IMR-90 (cell line): Measurements from ENCODE around the gene POR.

Experiments
- BHLHE40 ChIP-seq: fragments of 150-350 bp; IDR thresholded peaks from 2 replicates; pipeline ENCODE4 v1.6.1; 2016; ENCODE audit warnings: mild to moderate bottlenecking, low read depth, low read length
- CEBPB ChIP-seq: IDR thresholded peaks from 2 replicates; pipeline ENCODE4 v1.6.1; 2012; ENCODE audit warnings: low read depth, low read length, improper control_type of control experiment
- MAFK ChIP-seq: IDR thresholded peaks from 2 replicates; pipeline ENCODE4 v1.6.1; 2012; ENCODE audit warnings: low read depth, low read length, improper control_type of control experiment
- MXI1 ChIP-seq: IDR thresholded peaks from 2 replicates; pipeline ENCODE4 v1.6.1; 2012; ENCODE audit warnings: low read depth, mild to moderate bottlenecking, low read length, moderate library complexity, borderline replicate concordance
- POLR2A ChIP-seq: IDR thresholded peaks from 2 replicates; pipeline ENCODE4 v1.6.1; 2012; ENCODE audit warnings: mild to moderate bottlenecking, low read depth, low read length
- RAD21 ChIP-seq: IDR thresholded peaks from 2 replicates; pipeline ENCODE4 v1.6.1; 2012; ENCODE audit warnings: low read length, improper control_type of control experiment
- RFX5 ChIP-seq: IDR thresholded peaks from 2 replicates; pipeline ENCODE4 v1.8.0; 2012; ENCODE audit warnings: low read depth, mild to moderate bottlenecking, low read length, moderate library complexity
- SMC3 ChIP-seq: fragments of 150-350 bp; IDR thresholded peaks from 2 replicates; pipeline ENCODE4 v1.6.1; 2016; ENCODE audit warnings: low read depth, mild to moderate bottlenecking, antibody characterized with exemption, low read length, moderate library complexity
- TF ChIP-seq, protein P1 (sequence below): conservative IDR thresholded peaks from 2 replicates; pipeline ENCODE4 v1.5.1; 2012; ENCODE audit warnings: mild to moderate bottlenecking, low read depth, low read length, improper control_type of control experiment
- TF ChIP-seq, protein P2 (sequence below): fragments of 150-350 bp; IDR thresholded peaks from 2 replicates; pipeline ENCODE4 v1.6.1; 2017; ENCODE audit warnings: mild to moderate bottlenecking, antibody characterized with exemption, low read length, low read depth
- TF ChIP-seq, protein P3 (sequence below): fragments of 150-350 bp; IDR thresholded peaks from 2 replicates; pipeline ENCODE4 v1.6.1; 2016; ENCODE audit warnings: low read depth, mild to moderate bottlenecking, low read length, moderate library complexity, borderline replicate concordance

DNA sequence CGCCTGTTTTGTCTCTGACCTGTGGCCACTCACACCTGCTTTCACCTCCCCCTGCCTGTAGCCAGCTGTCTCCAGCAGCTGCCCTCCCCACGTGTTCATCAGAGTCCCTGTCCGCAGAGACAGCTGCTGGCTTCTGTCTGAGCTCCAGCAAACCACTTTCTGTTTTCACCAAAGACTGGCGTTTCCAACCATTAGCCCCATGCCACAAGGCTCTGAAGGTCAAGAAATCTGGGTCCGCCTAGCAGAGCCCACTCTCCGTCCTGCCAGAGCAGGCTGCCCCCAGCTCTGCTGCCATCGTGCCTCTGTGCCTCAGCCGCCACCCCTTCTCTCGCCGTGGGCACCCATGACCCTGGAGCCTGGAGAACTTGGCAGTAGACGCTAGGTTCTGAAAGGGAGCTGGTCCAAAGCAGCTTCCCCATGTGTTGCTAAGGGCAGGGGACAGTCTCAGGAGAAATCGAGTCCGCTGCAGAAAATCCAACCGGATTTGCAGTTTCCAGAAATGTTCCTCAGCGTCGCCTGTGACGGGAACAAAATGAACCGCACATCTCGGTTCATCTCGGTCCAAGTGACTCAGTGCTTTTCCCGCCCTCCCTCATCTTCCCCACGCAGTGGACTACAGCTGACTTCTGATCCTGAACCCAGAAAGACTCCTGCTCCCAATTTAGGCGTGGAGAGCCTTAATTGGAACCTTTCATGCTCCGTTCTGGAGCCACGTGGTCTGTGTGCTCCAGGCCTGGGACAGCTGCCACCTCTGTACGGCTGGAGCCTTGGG, 51.4 kb downstream of the POR start:
- TF ChIP-seq, protein P1, sequence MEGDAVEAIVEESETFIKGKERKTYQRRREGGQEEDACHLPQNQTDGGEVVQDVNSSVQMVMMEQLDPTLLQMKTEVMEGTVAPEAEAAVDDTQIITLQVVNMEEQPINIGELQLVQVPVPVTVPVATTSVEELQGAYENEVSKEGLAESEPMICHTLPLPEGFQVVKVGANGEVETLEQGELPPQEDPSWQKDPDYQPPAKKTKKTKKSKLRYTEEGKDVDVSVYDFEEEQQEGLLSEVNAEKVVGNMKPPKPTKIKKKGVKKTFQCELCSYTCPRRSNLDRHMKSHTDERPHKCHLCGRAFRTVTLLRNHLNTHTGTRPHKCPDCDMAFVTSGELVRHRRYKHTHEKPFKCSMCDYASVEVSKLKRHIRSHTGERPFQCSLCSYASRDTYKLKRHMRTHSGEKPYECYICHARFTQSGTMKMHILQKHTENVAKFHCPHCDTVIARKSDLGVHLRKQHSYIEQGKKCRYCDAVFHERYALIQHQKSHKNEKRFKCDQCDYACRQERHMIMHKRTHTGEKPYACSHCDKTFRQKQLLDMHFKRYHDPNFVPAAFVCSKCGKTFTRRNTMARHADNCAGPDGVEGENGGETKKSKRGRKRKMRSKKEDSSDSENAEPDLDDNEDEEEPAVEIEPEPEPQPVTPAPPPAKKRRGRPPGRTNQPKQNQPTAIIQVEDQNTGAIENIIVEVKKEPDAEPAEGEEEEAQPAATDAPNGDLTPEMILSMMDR, result no peak
- TF ChIP-seq BHLHE40 (no peak), POLR2A (no peak), CEBPB (no peak), RAD21 (no peak), MXI1 (no peak), MAFK (no peak), SMC3 (no peak), RFX5 (no peak)
- TF ChIP-seq, protein P2, sequence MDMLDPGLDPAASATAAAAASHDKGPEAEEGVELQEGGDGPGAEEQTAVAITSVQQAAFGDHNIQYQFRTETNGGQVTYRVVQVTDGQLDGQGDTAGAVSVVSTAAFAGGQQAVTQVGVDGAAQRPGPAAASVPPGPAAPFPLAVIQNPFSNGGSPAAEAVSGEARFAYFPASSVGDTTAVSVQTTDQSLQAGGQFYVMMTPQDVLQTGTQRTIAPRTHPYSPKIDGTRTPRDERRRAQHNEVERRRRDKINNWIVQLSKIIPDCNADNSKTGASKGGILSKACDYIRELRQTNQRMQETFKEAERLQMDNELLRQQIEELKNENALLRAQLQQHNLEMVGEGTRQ, result no peak
- TF ChIP-seq, protein P3, sequence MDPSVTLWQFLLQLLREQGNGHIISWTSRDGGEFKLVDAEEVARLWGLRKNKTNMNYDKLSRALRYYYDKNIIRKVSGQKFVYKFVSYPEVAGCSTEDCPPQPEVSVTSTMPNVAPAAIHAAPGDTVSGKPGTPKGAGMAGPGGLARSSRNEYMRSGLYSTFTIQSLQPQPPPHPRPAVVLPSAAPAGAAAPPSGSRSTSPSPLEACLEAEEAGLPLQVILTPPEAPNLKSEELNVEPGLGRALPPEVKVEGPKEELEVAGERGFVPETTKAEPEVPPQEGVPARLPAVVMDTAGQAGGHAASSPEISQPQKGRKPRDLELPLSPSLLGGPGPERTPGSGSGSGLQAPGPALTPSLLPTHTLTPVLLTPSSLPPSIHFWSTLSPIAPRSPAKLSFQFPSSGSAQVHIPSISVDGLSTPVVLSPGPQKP, result no peak
